Measurements from ENCODE around the gene CERS4.

CERS4 gene

DNA sequence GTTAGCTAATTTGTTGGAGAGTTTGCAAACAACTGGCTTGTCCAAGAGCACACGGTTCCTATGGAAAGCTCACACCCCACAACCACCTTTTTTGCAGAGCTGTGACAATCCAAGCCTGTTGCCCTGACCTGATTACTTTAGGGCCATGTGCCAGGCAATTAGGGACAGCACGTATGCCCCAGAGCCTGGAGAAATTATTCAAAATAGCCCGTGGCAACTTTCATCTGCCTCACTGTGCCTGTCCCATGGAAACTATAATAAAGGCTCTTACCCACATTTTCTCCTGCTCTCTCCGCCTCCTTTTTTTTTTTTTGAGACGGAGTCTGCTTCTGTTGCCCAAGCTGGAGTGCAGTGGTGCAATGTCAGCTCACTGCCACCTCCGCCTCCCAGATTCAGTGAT, 41.2 kb upstream of the CERS4 start:
- Histone ChIP-seq H3K4me2 (ENCODE audit: low read depth, low read length) (no peak overlapping the region), H2AFZ (ENCODE audit: low read length) (no peak overlapping the region), H3F3A (ENCODE audit: insufficient read depth, low read length) (no peaks in the 10 kb centered on the region), H3K36me3 (replicated peaks; ENCODE audit: insufficient read depth, low read length) (no peaks in the 10 kb centered on the region), H3K4me1 (ENCODE audit: low read length) (no peaks in the 10 kb centered on the region), H3K4me3 (ENCODE audit: low read length) (no peak overlapping the region), H3K9me3 (replicated peaks; ENCODE audit: insufficient read depth, low read length) (no peaks in the 10 kb centered on the region), H3K9ac (ENCODE audit: low read length) (no peak overlapping the region), H3K79me2 (ENCODE audit: low read length) (no peaks in the 10 kb centered on the region), H4K20me1 (ENCODE audit: insufficient read depth, low read length) (no peaks in the 10 kb centered on the region), H3K9me2 (replicated peaks; ENCODE audit: insufficient read depth, low read length) (no peaks in the 10 kb centered on the region), H3K27ac (ENCODE audit: low read length) (no peak overlapping the region), H3K27me3 (replicated peaks; ENCODE audit: insufficient read depth, low read length) (peaks cover 68% of the 10 kb centered on the region)
- DNase-seq: no peak
- no peak for TF ChIP-seq EZH2phosphoT487 (IDR thresholded peaks at IDR 0.05; ENCODE audit: low read length)
- no peak for TF ChIP-seq EZH2 (optimal IDR thresholded peaks at IDR 0.05; ENCODE audit: low read depth, low read length)
- TF ChIP-seq, protein P1, sequence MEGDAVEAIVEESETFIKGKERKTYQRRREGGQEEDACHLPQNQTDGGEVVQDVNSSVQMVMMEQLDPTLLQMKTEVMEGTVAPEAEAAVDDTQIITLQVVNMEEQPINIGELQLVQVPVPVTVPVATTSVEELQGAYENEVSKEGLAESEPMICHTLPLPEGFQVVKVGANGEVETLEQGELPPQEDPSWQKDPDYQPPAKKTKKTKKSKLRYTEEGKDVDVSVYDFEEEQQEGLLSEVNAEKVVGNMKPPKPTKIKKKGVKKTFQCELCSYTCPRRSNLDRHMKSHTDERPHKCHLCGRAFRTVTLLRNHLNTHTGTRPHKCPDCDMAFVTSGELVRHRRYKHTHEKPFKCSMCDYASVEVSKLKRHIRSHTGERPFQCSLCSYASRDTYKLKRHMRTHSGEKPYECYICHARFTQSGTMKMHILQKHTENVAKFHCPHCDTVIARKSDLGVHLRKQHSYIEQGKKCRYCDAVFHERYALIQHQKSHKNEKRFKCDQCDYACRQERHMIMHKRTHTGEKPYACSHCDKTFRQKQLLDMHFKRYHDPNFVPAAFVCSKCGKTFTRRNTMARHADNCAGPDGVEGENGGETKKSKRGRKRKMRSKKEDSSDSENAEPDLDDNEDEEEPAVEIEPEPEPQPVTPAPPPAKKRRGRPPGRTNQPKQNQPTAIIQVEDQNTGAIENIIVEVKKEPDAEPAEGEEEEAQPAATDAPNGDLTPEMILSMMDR (IDR thresholded peaks at IDR 0.05; ENCODE audit: low read length): no peak

DNA sequence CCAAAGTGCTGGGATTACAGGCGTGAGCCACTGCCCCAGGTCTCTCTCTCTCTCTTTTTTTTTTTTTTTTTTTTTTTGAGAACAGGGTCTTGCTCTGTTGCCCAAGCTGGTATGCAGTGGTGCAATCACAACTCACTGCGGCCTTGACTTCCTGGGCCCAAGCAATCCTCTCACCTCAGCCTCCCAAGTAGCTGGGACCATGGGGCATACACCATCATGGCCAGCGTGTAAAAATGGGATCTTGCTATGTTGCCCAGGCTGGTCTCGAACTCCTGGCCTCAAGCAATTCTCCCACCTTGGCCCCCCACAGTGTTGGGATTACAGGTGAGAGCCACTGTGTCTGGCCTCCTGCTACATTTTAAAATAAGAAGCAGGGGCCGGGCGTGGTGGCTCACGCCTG, 40.6 kb upstream of the CERS4 start:
- H3K27ac ChIP-seq (ENCODE audit: low read length): no peak overlapping the region
- no peak overlapping the region for H3K4me2 ChIP-seq (ENCODE audit: low read depth, low read length)
- H3K9me3 ChIP-seq (replicated peaks; ENCODE audit: insufficient read depth, low read length): no peaks in the 10 kb centered on the region
- no peak overlapping the region for H3K4me3 ChIP-seq (ENCODE audit: low read length)
- H3K9me2 ChIP-seq (replicated peaks; ENCODE audit: insufficient read depth, low read length): no peaks in the 10 kb centered on the region
- no peaks in the 10 kb centered on the region for H3K36me3 ChIP-seq (replicated peaks; ENCODE audit: insufficient read depth, low read length)
- no peaks in the 10 kb centered on the region for H3K79me2 ChIP-seq (ENCODE audit: low read length)
- DNase-seq: no peak
- peaks cover 65% of the 10 kb centered on the region for H3K27me3 ChIP-seq (replicated peaks; ENCODE audit: insufficient read depth, low read length)
- no peak overlapping the region for H2AFZ ChIP-seq (ENCODE audit: low read length)
- no peak overlapping the region for H3K9ac ChIP-seq (ENCODE audit: low read length)
- H3K4me1 ChIP-seq (ENCODE audit: low read length): no peaks in the 10 kb centered on the region
- no peaks in the 10 kb centered on the region for H4K20me1 ChIP-seq (ENCODE audit: insufficient read depth, low read length)
- TF ChIP-seq, protein P1 (IDR thresholded peaks at IDR 0.05; ENCODE audit: low read length): no peak
- TF ChIP-seq EZH2phosphoT487 (IDR thresholded peaks at IDR 0.05; ENCODE audit: low read length) (no peak), EZH2 (optimal IDR thresholded peaks at IDR 0.05; ENCODE audit: low read depth, low read length) (no peak)
- H3F3A ChIP-seq (ENCODE audit: insufficient read depth, low read length): no peaks in the 10 kb centered on the region

DNA sequence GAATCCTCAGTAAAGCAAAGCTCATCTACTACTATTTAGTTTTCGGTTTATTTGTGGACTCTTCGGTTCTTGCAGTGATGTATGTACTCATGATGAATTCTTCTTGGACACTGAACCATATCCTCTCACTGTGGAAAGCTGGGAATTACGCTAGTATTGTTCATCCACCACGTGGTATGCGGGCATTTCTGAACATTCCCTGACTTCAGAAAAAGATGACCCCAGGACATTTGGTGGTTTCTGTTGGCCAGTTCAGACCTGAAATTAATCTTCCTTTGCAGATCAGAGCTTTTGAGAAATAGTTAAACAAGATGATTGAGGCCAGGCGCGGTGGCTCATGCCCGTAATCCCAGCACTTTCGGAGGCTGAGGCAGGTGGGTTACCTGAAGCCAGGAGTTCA, 34.5 kb upstream of the CERS4 start:
- Histone ChIP-seq H3K27me3 (replicated peaks; ENCODE audit: insufficient read depth, low read length) (peaks cover 64% of the 10 kb centered on the region), H3K36me3 (replicated peaks; ENCODE audit: insufficient read depth, low read length) (no peaks in the 10 kb centered on the region), H3K79me2 (ENCODE audit: low read length) (no peaks in the 10 kb centered on the region), H3K9ac (ENCODE audit: low read length) (no peak overlapping the region), H4K20me1 (ENCODE audit: insufficient read depth, low read length) (no peaks in the 10 kb centered on the region), H3K27ac (ENCODE audit: low read length) (no peak overlapping the region), H3K4me2 (ENCODE audit: low read depth, low read length) (no peak overlapping the region), H3K4me1 (ENCODE audit: low read length) (no peaks in the 10 kb centered on the region), H3K9me3 (replicated peaks; ENCODE audit: insufficient read depth, low read length) (no peaks in the 10 kb centered on the region), H2AFZ (ENCODE audit: low read length) (no peak overlapping the region), H3F3A (ENCODE audit: insufficient read depth, low read length) (no peaks in the 10 kb centered on the region), H3K4me3 (ENCODE audit: low read length) (no peak overlapping the region), H3K9me2 (replicated peaks; ENCODE audit: insufficient read depth, low read length) (no peaks in the 10 kb centered on the region)
- TF ChIP-seq EZH2 (optimal IDR thresholded peaks at IDR 0.05; ENCODE audit: low read depth, low read length) (no peak), EZH2phosphoT487 (IDR thresholded peaks at IDR 0.05; ENCODE audit: low read length) (no peak)
- TF ChIP-seq, protein P1 (IDR thresholded peaks at IDR 0.05; ENCODE audit: low read length): no peak
- no peak for DNase-seq

All from MM.1S (cell line).